Mammary epithelial cell (primary cell): ENCODE results near the gene TRABD2A.

Experiments
- EZH2 ChIP-seq: IDR thresholded peaks from 2 replicates; pipeline ENCODE4 v1.6.1; 2012; ENCODE audit warnings: low read length, inconsistent platforms, borderline replicate concordance
- TF ChIP-seq, protein P1 (sequence below), 2 donors: IDR thresholded peaks in 1 of 2; conservative IDR thresholded peaks in 1 of 2; 2 replicates each; pipeline ENCODE4 v1.5.1; 2011 to 2012; ENCODE audit warnings: inconsistent platforms in 2 of 2, low read length in 2 of 2, mild to moderate bottlenecking in 2 of 2, control low read depth in 1 of 2, low read depth in 1 of 2; ENCODE audit not compliant: insufficient read depth in 1 of 2; ENCODE audit errors: extremely low read depth in 1 of 2

GRCh38 chr2:84901593-84902120 lies 20.8 kb upstream of the TRABD2A start:
- TF ChIP-seq, protein P1, sequence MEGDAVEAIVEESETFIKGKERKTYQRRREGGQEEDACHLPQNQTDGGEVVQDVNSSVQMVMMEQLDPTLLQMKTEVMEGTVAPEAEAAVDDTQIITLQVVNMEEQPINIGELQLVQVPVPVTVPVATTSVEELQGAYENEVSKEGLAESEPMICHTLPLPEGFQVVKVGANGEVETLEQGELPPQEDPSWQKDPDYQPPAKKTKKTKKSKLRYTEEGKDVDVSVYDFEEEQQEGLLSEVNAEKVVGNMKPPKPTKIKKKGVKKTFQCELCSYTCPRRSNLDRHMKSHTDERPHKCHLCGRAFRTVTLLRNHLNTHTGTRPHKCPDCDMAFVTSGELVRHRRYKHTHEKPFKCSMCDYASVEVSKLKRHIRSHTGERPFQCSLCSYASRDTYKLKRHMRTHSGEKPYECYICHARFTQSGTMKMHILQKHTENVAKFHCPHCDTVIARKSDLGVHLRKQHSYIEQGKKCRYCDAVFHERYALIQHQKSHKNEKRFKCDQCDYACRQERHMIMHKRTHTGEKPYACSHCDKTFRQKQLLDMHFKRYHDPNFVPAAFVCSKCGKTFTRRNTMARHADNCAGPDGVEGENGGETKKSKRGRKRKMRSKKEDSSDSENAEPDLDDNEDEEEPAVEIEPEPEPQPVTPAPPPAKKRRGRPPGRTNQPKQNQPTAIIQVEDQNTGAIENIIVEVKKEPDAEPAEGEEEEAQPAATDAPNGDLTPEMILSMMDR (conservative IDR thresholded peaks at IDR 0.05 in 1 of 2, IDR thresholded peaks at IDR 0.05 in 1 of 2; ENCODE audit: extremely low read depth in 1 of 2, insufficient read depth in 1 of 2, low read depth in 1 of 2, low read length in 2 of 2), result no peak
- TF ChIP-seq EZH2, result no peak
